K562 (cell line): ENCODE results near the gene PSORS1C2. TPM values are rescaled to one million over a fixed set of nuclear protein-coding genes. Genes with fewer than 3 reads are reported as not detected.

Experiments used
- DACH1 ChIP-seq: fragments of 450-650 bp; IDR thresholded peaks from 2 replicates; pipeline ENCODE4 v1.6.1; 2018; ENCODE audit not compliant: partially characterized antibody
- IRF2 ChIP-seq: sonication (generic); formaldehyde crosslinking; IDR thresholded peaks from 2 replicates; pipeline ENCODE4 v1.8.1; 2022; ENCODE audit warnings: mild to moderate bottlenecking, missing genetic modification reagents
- MECOM ChIP-seq: fragments of 250-450 bp; sonication (Bioruptor Pico); IDR thresholded peaks from 2 replicates; pipeline ENCODE4 v1.8.0; 2022; ENCODE audit warnings: inconsistent platforms
- SREBF2 ChIP-seq: sonication (generic); formaldehyde crosslinking; IDR thresholded peaks from 2 replicates; pipeline ENCODE4 v1.4.0; 2020; ENCODE audit warnings: mild to moderate bottlenecking, missing genetic modification reagents
- STAT5A ChIP-seq: IDR thresholded peaks from 2 replicates; pipeline ENCODE4 v1.6.1; 2012; ENCODE audit warnings: low read length, inconsistent platforms, borderline replicate concordance
- TCF7 ChIP-seq: sonication (generic); IDR thresholded peaks from 2 replicates; pipeline ENCODE4 v1.6.1; 2016; ENCODE audit warnings: antibody characterized with exemption, borderline replicate concordance
- YBX1 ChIP-seq: fragments of 450-650 bp; IDR thresholded peaks from 2 replicates; pipeline ENCODE4 v1.7.1; 2016; ENCODE audit warnings: mild to moderate bottlenecking
- ZNF584 ChIP-seq: fragments of 200-800 bp; sonication (Bioruptor generic); IDR thresholded peaks from 2 replicates; pipeline ENCODE4 v1.6.1; 2016; ENCODE audit warnings: low read depth, mild to moderate bottlenecking, missing genetic modification characterization, missing compliant biosample characterization
- ZNF717 ChIP-seq: fragments of 250-450 bp; sonication (Bioruptor Pico); IDR thresholded peaks from 2 replicates; pipeline ENCODE4 v1.5.0; 2021
- polyA plus RNA-seq, 8 experiments: library from polyadenylated mRNA; depleted of rRNA in 4 of 8; stranded (reverse) in 5 of 8; unstranded in 3 of 8; fragments of >200 nt; fragmentation: Nextera tagmentation in 2 of 8; fragmentation: Illumina TruSeq in 1 of 8; extraction: Ambion mirVana in 2 of 8; extraction: Trizol in 1 of 8; gene quantifications; 2 replicates each; pipeline versions ENCODE4 v1.2.1 to v1.2.3, GENCODE V29; 2011 to 2014; ENCODE audit warnings: inconsistent platforms in 1 of 8, missing spikeins in 1 of 8
- total RNA-seq, 7 experiments: library from RNA; depleted of rRNA in 6 of 7; stranded (reverse); fragments of >200 nt in 6 of 7; fragmentation: Illumina TruSeq in 2 of 7; extraction: Trizol in 2 of 7; gene quantifications; 2 replicates each; pipeline versions ENCODE4 v1.2.1 to v1.2.3, GENCODE V29; 2011 to 2021; ENCODE audit warnings: low replicate concordance in 1 of 7
- TF ChIP-seq, protein P1 (sequence below), 2 experiments: fragments of 450-650 bp in 1 of 2; sonication (generic) in 1 of 2; formaldehyde crosslinking in 1 of 2; IDR thresholded peaks; 2 replicates each; pipeline versions ENCODE4 v1.7.1 to v1.9.0; 2016 to 2022; ENCODE audit warnings: inconsistent platforms in 1 of 2, mild to moderate bottlenecking in 1 of 2, missing genetic modification reagents in 1 of 2
- TF ChIP-seq, protein P2 (sequence below): fragments of 250-450 bp; sonication (Bioruptor Pico); IDR thresholded peaks from 2 replicates; pipeline ENCODE4 v1.4.0; 2020
- TF ChIP-seq, protein P3 (sequence below): fragments of 250-450 bp; sonication (Bioruptor Pico); IDR thresholded peaks from 2 replicates; pipeline ENCODE4 v1.8.0; 2021; ENCODE audit warnings: borderline replicate concordance, mild to moderate bottlenecking, moderate library complexity; ENCODE audit not compliant: poor library complexity, severe bottlenecking

Gene PSORS1C2
- total and polyA plus RNA-seq, 9 of the 15 experiments (the other 6 are each of a cell fraction or from before 2014, with no cell fraction given) = not detected

DNA sequence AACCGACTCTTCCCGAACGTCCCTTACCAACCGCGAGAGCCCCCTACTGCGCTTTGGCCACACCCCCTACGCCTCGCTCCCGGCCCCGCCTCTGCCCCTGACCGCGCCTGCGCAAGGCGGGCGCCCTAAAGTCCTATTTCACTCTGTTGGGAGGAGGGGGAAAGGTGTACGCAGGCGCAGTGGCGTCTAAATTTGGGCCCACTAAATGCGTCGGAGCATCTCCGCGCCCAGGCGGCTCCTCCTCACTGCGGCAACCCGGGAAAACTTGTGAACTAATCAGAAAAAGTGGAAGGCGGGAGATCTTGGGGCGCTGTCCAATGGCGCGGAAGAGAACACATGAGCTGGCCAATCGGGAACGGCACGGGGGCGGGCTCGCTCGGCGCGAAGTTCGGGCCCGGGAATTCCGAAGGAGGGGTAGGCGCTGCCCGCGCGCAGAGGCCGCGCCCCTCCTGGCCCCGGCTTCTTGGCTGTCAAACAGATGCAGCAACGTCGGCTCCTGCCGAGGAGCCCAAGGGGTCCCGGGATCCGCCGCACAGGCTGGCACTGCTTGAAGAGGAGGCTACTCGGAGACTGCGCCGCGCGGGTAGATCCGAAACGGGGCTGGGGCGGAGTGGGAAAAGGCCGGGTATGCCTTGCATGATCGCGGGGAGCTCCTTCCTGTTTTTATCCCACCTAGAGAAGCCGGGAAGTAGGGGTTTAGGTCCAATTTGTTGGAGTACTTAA lies 19.4 kb upstream of the PSORS1C2 start, which contains the start of gene TCF19 (continued):
- TF ChIP-seq, protein P1, sequence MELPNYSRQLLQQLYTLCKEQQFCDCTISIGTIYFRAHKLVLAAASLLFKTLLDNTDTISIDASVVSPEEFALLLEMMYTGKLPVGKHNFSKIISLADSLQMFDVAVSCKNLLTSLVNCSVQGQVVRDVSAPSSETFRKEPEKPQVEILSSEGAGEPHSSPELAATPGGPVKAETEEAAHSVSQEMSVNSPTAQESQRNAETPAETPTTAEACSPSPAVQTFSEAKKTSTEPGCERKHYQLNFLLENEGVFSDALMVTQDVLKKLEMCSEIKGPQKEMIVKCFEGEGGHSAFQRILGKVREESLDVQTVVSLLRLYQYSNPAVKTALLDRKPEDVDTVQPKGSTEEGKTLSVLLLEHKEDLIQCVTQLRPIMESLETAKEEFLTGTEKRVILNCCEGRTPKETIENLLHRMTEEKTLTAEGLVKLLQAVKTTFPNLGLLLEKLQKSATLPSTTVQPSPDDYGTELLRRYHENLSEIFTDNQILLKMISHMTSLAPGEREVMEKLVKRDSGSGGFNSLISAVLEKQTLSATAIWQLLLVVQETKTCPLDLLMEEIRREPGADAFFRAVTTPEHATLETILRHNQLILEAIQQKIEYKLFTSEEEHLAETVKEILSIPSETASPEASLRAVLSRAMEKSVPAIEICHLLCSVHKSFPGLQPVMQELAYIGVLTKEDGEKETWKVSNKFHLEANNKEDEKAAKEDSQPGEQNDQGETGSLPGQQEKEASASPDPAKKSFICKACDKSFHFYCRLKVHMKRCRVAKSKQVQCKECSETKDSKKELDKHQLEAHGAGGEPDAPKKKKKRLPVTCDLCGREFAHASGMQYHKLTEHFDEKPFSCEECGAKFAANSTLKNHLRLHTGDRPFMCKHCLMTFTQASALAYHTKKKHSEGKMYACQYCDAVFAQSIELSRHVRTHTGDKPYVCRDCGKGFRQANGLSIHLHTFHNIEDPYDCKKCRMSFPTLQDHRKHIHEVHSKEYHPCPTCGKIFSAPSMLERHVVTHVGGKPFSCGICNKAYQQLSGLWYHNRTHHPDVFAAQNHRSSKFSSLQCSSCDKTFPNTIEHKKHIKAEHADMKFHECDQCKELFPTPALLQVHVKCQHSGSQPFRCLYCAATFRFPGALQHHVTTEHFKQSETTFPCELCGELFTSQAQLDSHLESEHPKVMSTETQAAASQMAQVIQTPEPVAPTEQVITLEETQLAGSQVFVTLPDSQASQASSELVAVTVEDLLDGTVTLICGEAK (IDR thresholded peaks at IDR 0.05) = 0 out of 2 replicates have a peak, but pooled peaks have one; percentile 22
- TF ChIP-seq, protein P1 (CRISPR knock-in tag; IDR thresholded peaks at IDR 0.05) = no peak
- TF ChIP-seq, protein P2, sequence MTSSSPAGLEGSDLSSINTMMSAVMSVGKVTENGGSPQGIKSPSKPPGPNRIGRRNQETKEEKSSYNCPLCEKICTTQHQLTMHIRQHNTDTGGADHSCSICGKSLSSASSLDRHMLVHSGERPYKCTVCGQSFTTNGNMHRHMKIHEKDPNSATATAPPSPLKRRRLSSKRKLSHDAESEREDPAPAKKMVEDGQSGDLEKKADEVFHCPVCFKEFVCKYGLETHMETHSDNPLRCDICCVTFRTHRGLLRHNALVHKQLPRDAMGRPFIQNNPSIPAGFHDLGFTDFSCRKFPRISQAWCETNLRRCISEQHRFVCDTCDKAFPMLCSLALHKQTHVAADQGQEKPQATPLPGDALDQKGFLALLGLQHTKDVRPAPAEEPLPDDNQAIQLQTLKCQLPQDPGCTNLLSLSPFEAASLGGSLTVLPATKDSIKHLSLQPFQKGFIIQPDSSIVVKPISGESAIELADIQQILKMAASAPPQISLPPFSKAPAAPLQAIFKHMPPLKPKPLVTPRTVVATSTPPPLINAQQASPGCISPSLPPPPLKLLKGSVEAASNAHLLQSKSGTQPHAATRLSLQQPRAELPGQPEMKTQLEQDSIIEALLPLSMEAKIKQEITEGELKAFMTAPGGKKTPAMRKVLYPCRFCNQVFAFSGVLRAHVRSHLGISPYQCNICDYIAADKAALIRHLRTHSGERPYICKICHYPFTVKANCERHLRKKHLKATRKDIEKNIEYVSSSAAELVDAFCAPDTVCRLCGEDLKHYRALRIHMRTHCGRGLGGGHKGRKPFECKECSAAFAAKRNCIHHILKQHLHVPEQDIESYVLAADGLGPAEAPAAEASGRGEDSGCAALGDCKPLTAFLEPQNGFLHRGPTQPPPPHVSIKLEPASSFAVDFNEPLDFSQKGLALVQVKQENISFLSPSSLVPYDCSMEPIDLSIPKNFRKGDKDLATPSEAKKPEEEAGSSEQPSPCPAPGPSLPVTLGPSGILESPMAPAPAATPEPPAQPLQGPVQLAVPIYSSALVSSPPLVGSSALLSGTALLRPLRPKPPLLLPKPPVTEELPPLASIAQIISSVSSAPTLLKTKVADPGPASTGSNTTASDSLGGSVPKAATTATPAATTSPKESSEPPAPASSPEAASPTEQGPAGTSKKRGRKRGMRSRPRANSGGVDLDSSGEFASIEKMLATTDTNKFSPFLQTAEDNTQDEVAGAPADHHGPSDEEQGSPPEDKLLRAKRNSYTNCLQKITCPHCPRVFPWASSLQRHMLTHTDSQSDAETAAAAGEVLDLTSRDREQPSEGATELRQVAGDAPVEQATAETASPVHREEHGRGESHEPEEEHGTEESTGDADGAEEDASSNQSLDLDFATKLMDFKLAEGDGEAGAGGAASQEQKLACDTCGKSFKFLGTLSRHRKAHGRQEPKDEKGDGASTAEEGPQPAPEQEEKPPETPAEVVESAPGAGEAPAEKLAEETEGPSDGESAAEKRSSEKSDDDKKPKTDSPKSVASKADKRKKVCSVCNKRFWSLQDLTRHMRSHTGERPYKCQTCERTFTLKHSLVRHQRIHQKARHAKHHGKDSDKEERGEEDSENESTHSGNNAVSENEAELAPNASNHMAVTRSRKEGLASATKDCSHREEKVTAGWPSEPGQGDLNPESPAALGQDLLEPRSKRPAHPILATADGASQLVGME = no peak
- TF ChIP-seq STAT5A (no peak), ZNF717 (CRISPR knock-in tag) (no peak), TCF7 (no peak), YBX1 (no peak), SREBF2 (CRISPR knock-in tag) (no peak), IRF2 (CRISPR knock-in tag) (no peak), DACH1 (no peak), MECOM (CRISPR knock-in tag) (no peak), ZNF584 (CRISPR knock-in tag) (no peak)
- TF ChIP-seq, protein P3, sequence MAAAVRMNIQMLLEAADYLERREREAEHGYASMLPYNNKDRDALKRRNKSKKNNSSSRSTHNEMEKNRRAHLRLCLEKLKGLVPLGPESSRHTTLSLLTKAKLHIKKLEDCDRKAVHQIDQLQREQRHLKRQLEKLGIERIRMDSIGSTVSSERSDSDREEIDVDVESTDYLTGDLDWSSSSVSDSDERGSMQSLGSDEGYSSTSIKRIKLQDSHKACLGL (CRISPR knock-in tag) = no peak
